Lower leg skin (tissue), 3 donors: ENCODE data around the gene COL13A1.

Experiments used
- CTCF ChIP-seq, 3 donors: fragments of 450-650 bp; IDR thresholded peaks; one replicate each; pipeline ENCODE4 v1.5.1; 2016; ENCODE audit warnings: antibody characterized with exemption in 3 of 3, mild to moderate bottlenecking in 3 of 3, moderate library complexity in 2 of 3
- POLR2A ChIP-seq, 2 donors: fragments of 450-650 bp; IDR thresholded peaks; one replicate each; pipeline ENCODE4 v1.6.1; 2016 to 2017; ENCODE audit warnings: antibody characterized with exemption in 2 of 2, mild to moderate bottlenecking in 1 of 2, moderate library complexity in 1 of 2

DNA sequence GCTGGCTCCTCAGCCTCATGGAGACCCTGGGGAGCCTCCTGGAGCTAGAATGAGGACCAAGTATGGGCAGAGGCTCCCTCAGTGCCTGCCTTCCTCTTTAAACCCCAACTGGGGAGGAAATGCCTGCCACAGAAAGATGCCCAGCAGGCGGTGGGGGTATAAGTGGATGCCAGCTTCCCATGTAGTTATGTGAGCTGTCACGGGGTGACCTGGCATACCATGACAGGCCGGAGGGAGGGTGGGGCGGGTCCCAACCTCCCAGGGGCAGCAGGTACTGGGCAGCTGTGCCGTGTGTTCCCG is 35.0 kb downstream of the COL13A1 start:
- TF ChIP-seq CTCF (IDR thresholded peaks at IDR 0.05), result no peak
- TF ChIP-seq POLR2A (IDR thresholded peaks at IDR 0.05), result no peak
